Esophagus squamous epithelium (tissue), 4 donors: ENCODE measurements around the gene PGC.

Source experiments
- CTCF ChIP-seq, 6 experiments: fragments of 450-650 bp in 4 of 6; fragments of 200-600 bp in 2 of 6; sonication (generic) in 2 of 6; IDR thresholded peaks; one replicate each; pipeline ENCODE4 v1.5.1; 2016 to 2019; ENCODE audit warnings: antibody characterized with exemption in 6 of 6, mild to moderate bottlenecking in 4 of 6, moderate library complexity in 4 of 6
- POLR2A ChIP-seq, 4 donors: fragments of 450-650 bp; IDR thresholded peaks; one replicate each; pipeline ENCODE4 v1.6.1; 2017; ENCODE audit warnings: antibody characterized with exemption in 4 of 4, mild to moderate bottlenecking in 4 of 4, moderate library complexity in 3 of 4

GRCh38 chr6:41777551-41778285 is 30.5 kb upstream of the PGC start:
- no peak for TF ChIP-seq CTCF (IDR thresholded peaks at IDR 0.05)
- no peak for TF ChIP-seq POLR2A (IDR thresholded peaks at IDR 0.05)
